GM12891 (cell line): Measurements from ENCODE around the gene KCNIP1.

Source experiments
- PAX5 ChIP-seq: IDR thresholded peaks from 2 replicates; pipeline ENCODE4 v1.6.1; 2011; ENCODE audit warnings: low read length, moderate library complexity, mild to moderate bottlenecking; ENCODE audit not compliant: insufficient read depth, severe bottlenecking
- POLR2A ChIP-seq: IDR thresholded peaks from 2 replicates; pipeline ENCODE4 v1.6.1; 2011; ENCODE audit warnings: low read depth, low read length, control low read depth
- POLR2AphosphoS5 ChIP-seq: IDR thresholded peaks from 2 replicates; pipeline ENCODE4 v1.6.1; 2011; ENCODE audit warnings: low read depth, low read length, control low read depth

GRCh38 chr5:170633235-170634081 is 129.6 kb downstream of the KCNIP1 start:
- TF ChIP-seq POLR2A (no peak), POLR2AphosphoS5 (no peak), PAX5 (no peak)
